ENCODE data around the gene RPS6KB2.

RPS6KB2 gene

DNA sequence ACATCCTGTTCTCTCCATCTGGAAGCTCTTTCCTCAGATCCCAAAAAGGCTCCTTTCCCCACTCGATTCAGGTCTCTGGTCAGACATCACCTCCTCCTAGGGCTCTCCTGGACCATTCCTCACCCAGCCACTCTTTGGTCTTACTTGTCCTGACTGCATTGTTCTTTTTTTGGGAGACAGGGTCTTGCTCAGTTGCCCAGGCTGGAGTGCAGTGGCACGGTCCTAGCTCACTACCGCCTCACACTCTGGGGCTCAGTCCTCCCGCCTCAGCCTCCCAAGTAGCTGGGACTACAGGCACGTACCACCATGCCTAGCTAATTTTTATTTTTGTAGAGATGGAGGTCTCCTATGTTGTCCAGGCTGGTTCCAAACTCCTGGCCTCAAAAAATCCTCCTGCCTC is 17.2 kb downstream of the RPS6KB2 start:
- Histone ChIP-seq H3K9ac (ENCODE audit: low read length) (no peak overlapping the region), H3K4me1 (ENCODE audit: insufficient read depth, low read length) (peaks cover 16% of the 10 kb centered on the region), H3K9me3 (ENCODE audit: low read length) (no peaks in the 10 kb centered on the region), H3K36me3 (ENCODE audit: insufficient read depth, low read length) (peaks cover 10% of the 10 kb centered on the region), H3K27me3 (ENCODE audit: control insufficient read depth in 1 of 2, insufficient read depth in 2 of 2, low read length in 2 of 2) (no peaks in the 10 kb centered on the region), H3K4me3 (ENCODE audit: low read depth in 1 of 2, low read length in 2 of 2) (no peak overlapping the region), H3K27ac (ENCODE audit: low read depth, low read length) (no peak overlapping the region)

DNA sequence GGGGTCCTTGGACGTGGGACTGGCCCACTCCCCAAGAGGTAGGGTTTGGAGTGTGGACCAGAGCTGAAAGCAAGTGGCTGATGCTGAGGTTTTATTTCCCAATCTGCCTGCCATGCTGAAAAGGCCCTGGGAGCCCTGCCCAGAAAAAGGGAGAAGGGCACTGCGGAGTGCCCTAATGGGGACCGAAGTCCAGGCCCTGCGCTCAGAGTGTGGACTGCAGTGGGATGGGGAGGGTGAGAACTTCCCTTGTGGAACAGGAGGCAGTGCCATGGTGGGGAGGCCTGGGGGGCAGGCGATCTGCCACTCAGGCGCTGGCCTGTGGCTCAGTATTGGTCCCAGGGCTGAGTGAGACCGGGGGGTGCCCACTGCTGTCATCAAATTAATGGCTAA is 19.9 kb downstream of the RPS6KB2 start:
- Histone ChIP-seq H3K9ac (ENCODE audit: low read length) (no peak overlapping the region), H3K4me1 (ENCODE audit: insufficient read depth, low read length) (peaks cover 5% of the 10 kb centered on the region), H3K27me3 (ENCODE audit: control insufficient read depth in 1 of 2, insufficient read depth in 2 of 2, low read length in 2 of 2) (no peaks in the 10 kb centered on the region), H3K27ac (ENCODE audit: low read depth, low read length) (no peak overlapping the region), H3K36me3 (ENCODE audit: insufficient read depth, low read length) (no peaks in the 10 kb centered on the region), H3K4me3 (ENCODE audit: low read depth in 1 of 2, low read length in 2 of 2) (no peak overlapping the region), H3K9me3 (ENCODE audit: low read length) (no peaks in the 10 kb centered on the region)

DNA sequence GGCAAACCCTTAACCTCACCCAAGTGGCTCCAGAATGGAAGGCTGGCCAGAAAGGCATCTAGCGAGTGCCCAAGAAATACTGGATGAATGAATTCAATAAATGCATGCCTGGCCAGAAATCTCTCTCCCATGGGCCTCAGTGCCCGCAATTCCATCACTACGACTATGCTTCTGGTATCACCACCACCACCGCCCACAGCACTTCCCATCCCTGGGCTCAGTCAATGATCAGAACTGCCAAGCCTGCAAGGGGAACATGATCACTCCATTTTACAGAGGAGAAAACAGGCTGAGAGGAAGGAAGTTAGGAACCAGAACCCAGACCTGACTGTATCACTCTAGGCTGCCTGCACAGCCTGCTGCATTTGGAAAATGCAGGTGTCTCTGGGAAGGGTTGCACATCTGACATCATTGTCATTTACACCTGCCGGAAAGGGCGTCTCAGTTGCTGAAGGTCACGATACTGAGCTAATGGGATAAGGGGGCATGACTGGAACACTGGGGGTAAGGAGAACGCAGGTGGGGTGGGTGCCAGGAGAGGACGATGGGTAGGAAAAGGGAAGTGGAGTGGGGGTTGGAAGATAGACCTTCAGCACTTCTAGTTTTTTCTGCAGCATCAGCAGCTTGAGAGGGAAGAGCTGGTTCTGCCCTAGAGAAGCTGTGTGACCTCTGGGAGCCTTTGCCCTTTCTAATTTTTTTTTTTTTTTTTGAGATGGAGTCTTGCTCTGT is 21.0 kb downstream of the RPS6KB2 start:
- H3K36me3 ChIP-seq (ENCODE audit: insufficient read depth, low read length), result no peaks in the 10 kb centered on the region
- H3K27ac ChIP-seq (ENCODE audit: low read depth, low read length), result no peak overlapping the region
- no peak overlapping the region for H3K9ac ChIP-seq (ENCODE audit: low read length)
- no peaks in the 10 kb centered on the region for H3K27me3 ChIP-seq (ENCODE audit: control insufficient read depth in 1 of 2, insufficient read depth in 2 of 2, low read length in 2 of 2)
- H3K9me3 ChIP-seq (ENCODE audit: low read length), result no peaks in the 10 kb centered on the region
- peaks cover 4% of the 10 kb centered on the region for H3K4me1 ChIP-seq (ENCODE audit: insufficient read depth, low read length)
- no peak overlapping the region for H3K4me3 ChIP-seq (ENCODE audit: low read depth in 1 of 2, low read length in 2 of 2)

DNA sequence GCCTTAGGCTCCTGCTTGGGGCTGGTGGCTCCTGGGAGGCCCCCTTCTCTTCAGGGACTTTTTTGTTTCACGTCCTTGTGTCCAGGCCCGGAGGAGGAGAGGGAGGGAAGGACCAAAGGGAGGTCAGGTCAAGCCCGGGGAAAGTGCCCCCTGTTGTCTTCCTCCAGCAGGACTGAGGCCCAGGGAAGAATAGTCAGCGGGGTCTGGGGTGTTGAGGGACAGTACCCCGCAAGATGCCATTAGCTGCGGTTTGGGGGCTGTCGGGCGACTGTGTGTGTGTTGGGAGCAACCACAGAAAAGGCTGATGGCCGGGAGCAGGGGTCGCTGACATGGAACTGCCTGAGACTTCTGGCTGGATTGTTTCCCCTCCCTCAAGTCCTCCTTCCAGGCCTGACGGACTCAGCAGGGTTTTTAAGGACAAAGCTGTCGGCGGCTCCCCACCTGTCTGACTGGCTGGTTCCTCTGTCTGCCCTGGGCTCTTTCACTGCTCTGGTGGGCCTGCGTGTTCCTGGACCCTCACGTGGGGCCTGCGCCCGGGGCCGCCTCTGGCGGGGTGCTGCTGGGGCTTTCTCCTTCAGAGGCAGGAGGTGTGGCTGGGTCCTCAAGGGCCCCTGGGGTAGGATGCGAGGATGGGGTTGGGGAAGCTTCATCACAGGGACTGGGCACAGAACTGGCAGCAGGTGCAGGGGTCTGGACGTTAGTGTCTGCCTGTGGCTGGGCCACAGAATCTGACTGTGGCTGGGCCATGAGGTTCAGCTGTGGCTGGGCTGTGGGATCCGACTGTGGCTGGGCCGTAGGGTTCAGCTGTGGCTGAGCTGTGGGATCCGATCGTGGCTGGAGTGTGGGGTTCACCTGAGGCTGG is 22.7 kb downstream of the RPS6KB2 start:
- no peaks in the 10 kb centered on the region for H3K9me3 ChIP-seq (ENCODE audit: low read length)
- no peak overlapping the region for H3K4me3 ChIP-seq (ENCODE audit: low read depth in 1 of 2, low read length in 2 of 2)
- H3K9ac ChIP-seq (ENCODE audit: low read length), result no peak overlapping the region
- H3K4me1 ChIP-seq (ENCODE audit: insufficient read depth, low read length), result no peaks in the 10 kb centered on the region
- no peak overlapping the region for H3K27ac ChIP-seq (ENCODE audit: low read depth, low read length)
- H3K36me3 ChIP-seq (ENCODE audit: insufficient read depth, low read length), result no peaks in the 10 kb centered on the region
- no peaks in the 10 kb centered on the region for H3K27me3 ChIP-seq (ENCODE audit: control insufficient read depth in 1 of 2, insufficient read depth in 2 of 2, low read length in 2 of 2)

GRCh38 chr11:67451658-67451976 is 23.3 kb downstream of the RPS6KB2 start:
- no peak overlapping the region for H3K4me3 ChIP-seq (ENCODE audit: low read depth in 1 of 2, low read length in 2 of 2)
- H3K27ac ChIP-seq (ENCODE audit: low read depth, low read length), result no peak overlapping the region

GRCh38 chr11:67452141-67452952 is 24.1 kb downstream of the RPS6KB2 start, which contains the start of gene GPR152:
GPR152 (minus strand) TSS chr11:67452729; CDS start chr11:67452724, 5 bp downstream.
- H3K27ac ChIP-seq (ENCODE audit: low read depth, low read length), result no peak within 1 kb of the TSS

More at GRCh38 chr11:67451658-67451976, 23.3 kb downstream of the RPS6KB2 start:
- Histone ChIP-seq H3K27me3 (ENCODE audit: control insufficient read depth in 1 of 2, insufficient read depth in 2 of 2, low read length in 2 of 2) (no peaks in the 10 kb centered on the region), H3K9me3 (ENCODE audit: low read length) (no peaks in the 10 kb centered on the region), H3K4me1 (ENCODE audit: insufficient read depth, low read length) (no peaks in the 10 kb centered on the region), H3K36me3 (ENCODE audit: insufficient read depth, low read length) (no peaks in the 10 kb centered on the region), H3K9ac (ENCODE audit: low read length) (no peak overlapping the region)

GRCh38 chr11:67453816-67454732 is 25.8 kb downstream of the RPS6KB2 start:
- Histone ChIP-seq H3K27me3 (ENCODE audit: control insufficient read depth in 1 of 2, insufficient read depth in 2 of 2, low read length in 2 of 2) (no peaks in the 10 kb centered on the region), H3K27ac (ENCODE audit: low read depth, low read length) (no peak overlapping the region), H3K9me3 (ENCODE audit: low read length) (no peaks in the 10 kb centered on the region), H3K36me3 (ENCODE audit: insufficient read depth, low read length) (no peaks in the 10 kb centered on the region), H3K4me1 (ENCODE audit: insufficient read depth, low read length) (no peaks in the 10 kb centered on the region), H3K9ac (ENCODE audit: low read length) (no peak overlapping the region), H3K4me3 (ENCODE audit: low read depth in 1 of 2, low read length in 2 of 2) (no peak overlapping the region)

More at GRCh38 chr11:67452141-67452952, 24.1 kb downstream of the RPS6KB2 start, which contains the start of gene GPR152:
- H3K27me3 ChIP-seq (ENCODE audit: control insufficient read depth in 1 of 2, insufficient read depth in 2 of 2, low read length in 2 of 2), result no peaks in the 10 kb centered on the region
- H3K9me3 ChIP-seq (ENCODE audit: low read length), result no peaks in the 10 kb centered on the region
- no peak within 1 kb of the TSS for H3K4me3 ChIP-seq (ENCODE audit: low read depth in 1 of 2, low read length in 2 of 2)
- H3K4me1 ChIP-seq (ENCODE audit: insufficient read depth, low read length), result no peaks in the 10 kb centered on the region
- no peaks in the 10 kb centered on the region for H3K36me3 ChIP-seq (ENCODE audit: insufficient read depth, low read length)
- H3K9ac ChIP-seq (ENCODE audit: low read length), result no peak within 1 kb of the TSS

DNA sequence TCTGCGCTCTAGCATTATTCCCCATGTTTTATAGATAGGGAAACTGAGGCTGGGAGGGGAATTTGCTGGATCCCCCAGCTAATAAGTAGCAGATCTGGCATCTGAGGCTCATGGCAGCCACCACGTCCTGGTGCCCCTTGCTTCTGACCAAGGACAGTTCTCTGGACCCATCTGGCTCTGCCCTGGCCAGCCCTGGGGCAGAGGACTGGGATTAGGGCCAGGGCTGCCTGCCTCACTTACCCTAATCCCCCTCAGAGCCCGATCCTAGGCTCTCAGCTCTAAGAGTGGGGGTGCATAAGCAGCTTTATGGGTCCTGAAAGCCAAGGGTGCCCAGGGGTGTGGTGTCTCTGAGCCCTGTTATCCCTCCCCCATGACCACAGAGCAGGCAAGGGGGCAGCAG is 26.8 kb downstream of the RPS6KB2 start, which contains the start of gene CABP4:
Gene CABP4 (plus strand): TSS at position 301 of the 400 bp plus-strand sequence. CDS start 70 bp downstream, at position 371.
- H3K36me3 ChIP-seq (ENCODE audit: insufficient read depth, low read length), result no peaks in the 10 kb centered on the region
- H3K27ac ChIP-seq (ENCODE audit: low read depth, low read length), result no peak within 1 kb of the TSS
- H3K4me1 ChIP-seq (ENCODE audit: insufficient read depth, low read length), result no peaks in the 10 kb centered on the region
- H3K27me3 ChIP-seq (ENCODE audit: control insufficient read depth in 1 of 2, insufficient read depth in 2 of 2, low read length in 2 of 2), result no peaks in the 10 kb centered on the region
- H3K9me3 ChIP-seq (ENCODE audit: low read length), result no peaks in the 10 kb centered on the region
- no peak within 1 kb of the TSS for H3K9ac ChIP-seq (ENCODE audit: low read length)
- no peak within 1 kb of the TSS for H3K4me3 ChIP-seq (ENCODE audit: low read depth in 1 of 2, low read length in 2 of 2)

DNA sequence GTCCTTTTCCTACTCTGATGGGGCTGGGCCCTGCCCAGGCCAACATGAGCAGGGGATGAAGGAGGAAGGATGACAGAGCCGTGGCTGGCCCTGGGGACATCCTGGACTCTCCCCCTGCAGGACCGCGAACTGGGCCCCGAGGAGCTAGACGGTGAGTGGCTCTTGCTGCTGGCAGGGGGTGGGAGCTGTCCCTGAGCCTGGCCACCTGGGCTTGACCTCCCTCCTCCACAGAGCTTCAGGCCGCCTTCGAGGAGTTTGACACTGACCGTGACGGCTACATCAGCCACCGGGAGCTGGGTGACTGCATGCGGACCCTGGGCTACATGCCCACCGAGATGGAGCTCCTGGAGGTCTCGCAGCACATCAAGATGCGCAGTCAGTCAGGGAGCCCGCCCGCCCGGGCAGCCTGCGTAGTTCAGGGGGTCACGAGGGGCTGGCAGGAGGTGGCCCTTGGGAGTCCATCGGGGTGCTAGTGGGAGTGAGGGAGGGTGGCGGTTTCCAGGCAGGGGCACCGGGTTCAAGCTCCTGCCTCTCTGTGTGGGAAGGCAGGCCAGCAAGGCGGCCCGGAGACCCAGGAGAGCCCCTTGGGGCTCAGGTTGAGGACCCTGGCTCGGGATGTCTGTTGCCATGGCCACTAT is 27.9 kb downstream of the RPS6KB2 start:
- Histone ChIP-seq H3K36me3 (ENCODE audit: insufficient read depth, low read length) (no peaks in the 10 kb centered on the region), H3K4me3 (ENCODE audit: low read depth in 1 of 2, low read length in 2 of 2) (no peak overlapping the region), H3K4me1 (ENCODE audit: insufficient read depth, low read length) (no peaks in the 10 kb centered on the region), H3K9ac (ENCODE audit: low read length) (no peak overlapping the region), H3K9me3 (ENCODE audit: low read length) (no peaks in the 10 kb centered on the region), H3K27me3 (ENCODE audit: control insufficient read depth in 1 of 2, insufficient read depth in 2 of 2, low read length in 2 of 2) (no peaks in the 10 kb centered on the region), H3K27ac (ENCODE audit: low read depth, low read length) (no peak overlapping the region)

DNA sequence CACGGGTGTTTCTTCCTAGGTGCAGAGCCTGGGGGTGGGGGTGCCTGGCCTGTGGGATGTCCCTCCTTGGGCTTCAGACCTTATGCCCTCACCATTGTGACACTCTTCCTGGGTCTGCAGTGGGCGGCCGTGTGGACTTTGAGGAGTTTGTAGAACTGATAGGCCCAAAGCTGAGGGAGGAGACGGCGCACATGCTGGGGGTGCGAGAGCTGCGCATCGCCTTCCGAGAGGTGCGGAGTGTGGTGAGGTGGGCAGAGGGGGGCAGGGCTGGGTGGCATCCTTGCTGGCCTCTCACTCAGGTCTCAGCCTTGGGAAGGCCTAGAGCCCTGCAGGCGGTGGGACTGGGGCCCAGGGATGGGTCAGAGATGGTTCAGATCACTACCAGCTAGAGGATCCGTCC is 29.2 kb downstream of the RPS6KB2 start:
- no peak overlapping the region for H3K4me3 ChIP-seq (ENCODE audit: low read depth in 1 of 2, low read length in 2 of 2)
- no peaks in the 10 kb centered on the region for H3K36me3 ChIP-seq (ENCODE audit: insufficient read depth, low read length)
- no peak overlapping the region for H3K9ac ChIP-seq (ENCODE audit: low read length)
- no peaks in the 10 kb centered on the region for H3K9me3 ChIP-seq (ENCODE audit: low read length)
- no peaks in the 10 kb centered on the region for H3K27me3 ChIP-seq (ENCODE audit: control insufficient read depth in 1 of 2, insufficient read depth in 2 of 2, low read length in 2 of 2)
- no peaks in the 10 kb centered on the region for H3K4me1 ChIP-seq (ENCODE audit: insufficient read depth, low read length)
- H3K27ac ChIP-seq (ENCODE audit: low read depth, low read length), result no peak overlapping the region
